ENCODE measurements around the gene AATK. TPM values are rescaled to one million over a fixed set of nuclear protein-coding genes. Genes with fewer than 3 reads are reported as not detected.

The AATK gene
- total RNA-seq, 1 experiment from 2014 or later, result 1.1 TPM

- H3K4me2 ChIP-seq (ENCODE audit: low read length), result no peak overlapping the region
- no peaks in the 10 kb centered on the region for H3K9me3 ChIP-seq (ENCODE audit: low read length)
- H3K79me2 ChIP-seq (ENCODE audit: low read length), result peaks cover 8% of the 10 kb centered on the region; the same call in 1 of the 2 replicates
- TF ChIP-seq EZH2 (IDR thresholded peaks at IDR 0.05; ENCODE audit: low read length, unreplicated experiment) (no peak), CTCF (conservative IDR thresholded peaks at IDR 0.05; ENCODE audit: low read depth, low read length) (no peak), EZH2phosphoT487 (IDR thresholded peaks at IDR 0.05; ENCODE audit: borderline replicate concordance, low read length) (no peak)
- intact Hi-C loops (cut with micrococcal nuclease), result no loop called here
- no peaks in the 10 kb centered on the region; the same call in 1 of the 2 replicates for H3K36me3 ChIP-seq (ENCODE audit: low read depth, low read length)
- no peaks in the 10 kb centered on the region for H3K9me2 ChIP-seq (replicated peaks; ENCODE audit: low read length)
- ChIA-PET POLR2A (ENCODE audit: unreplicated experiment) (no interaction called here), CTCF (no interaction called here)
- H3K9ac ChIP-seq (ENCODE audit: low read length), result no peak overlapping the region
- no TSS peak for BruUV-seq (replicated peaks)
- H3K27ac ChIP-seq (ENCODE audit: low read length), result no peak overlapping the region
- H4K20me1 ChIP-seq (ENCODE audit: low read length), result no peaks in the 10 kb centered on the region
- ATAC-seq (no peak), DNase-seq (no peak)
- H3F3A ChIP-seq (ENCODE audit: low read length, unreplicated experiment), result no peaks in the 10 kb centered on the region
- no peak overlapping the region for H3K4me3 ChIP-seq (ENCODE audit: low read length)
- H2AFZ ChIP-seq (ENCODE audit: low read length), result no peak overlapping the region
- peaks cover 10% of the 10 kb centered on the region for H3K4me1 ChIP-seq (ENCODE audit: insufficient read depth, low read length)
- no peaks in the 10 kb centered on the region for H3K27me3 ChIP-seq (ENCODE audit: low read length)
Observed at GRCh38 chr17:81070541-81071246, 95.3 kb downstream of the AATK start.

- intact Hi-C loops (cut with micrococcal nuclease), result no loop called here
- TF ChIP-seq CTCF (conservative IDR thresholded peaks at IDR 0.05; ENCODE audit: low read depth, low read length), result no peak
- no peak for TF ChIP-seq EZH2phosphoT487 (IDR thresholded peaks at IDR 0.05; ENCODE audit: borderline replicate concordance, low read length)
- TF ChIP-seq EZH2 (IDR thresholded peaks at IDR 0.05; ENCODE audit: low read length, unreplicated experiment), result no peak
- H3K79me2 ChIP-seq (ENCODE audit: low read length), result peaks cover 22% of the 10 kb centered on the region
- no peak overlapping the region for H3K9ac ChIP-seq (ENCODE audit: low read length)
- H4K20me1 ChIP-seq (ENCODE audit: low read length), result no peaks in the 10 kb centered on the region
- H3K4me3 ChIP-seq (ENCODE audit: low read length), result no peak overlapping the region
- no peak overlapping the region for H3K27ac ChIP-seq (ENCODE audit: low read length)
- no peak overlapping the region for H3K4me2 ChIP-seq (ENCODE audit: low read length)
- no peaks in the 10 kb centered on the region for H3K27me3 ChIP-seq (ENCODE audit: low read length)
- ATAC-seq (no peak), DNase-seq (no peak)
- H2AFZ ChIP-seq (ENCODE audit: low read length), result no peak overlapping the region
- no peaks in the 10 kb centered on the region; the same call in 1 of the 2 replicates for H3K36me3 ChIP-seq (ENCODE audit: low read depth, low read length)
- H3K4me1 ChIP-seq (ENCODE audit: insufficient read depth, low read length), result peaks cover 16% of the 10 kb centered on the region
- POLR2A ChIA-PET (ENCODE audit: unreplicated experiment), result no interaction called here
- CTCF ChIA-PET, result no interaction called here
- no peaks in the 10 kb centered on the region for H3K9me2 ChIP-seq (replicated peaks; ENCODE audit: low read length)
- no peaks in the 10 kb centered on the region for H3K9me3 ChIP-seq (ENCODE audit: low read length)
- no peaks in the 10 kb centered on the region for H3F3A ChIP-seq (ENCODE audit: low read length, unreplicated experiment)
- BruUV-seq (replicated peaks), result no TSS peak
Observed at GRCh38 chr17:81069135-81069645, 96.8 kb downstream of the AATK start.
